MCF 10A (cell line): Measurements from ENCODE around the gene KLHL21. TPM values are rescaled to one million over a fixed set of nuclear protein-coding genes. Genes with fewer than 3 reads are reported as not detected.

Experiments used
- BruUV-seq: library from RNA; stranded (reverse); fragments of 400-500 nt; replicated peaks from 2 replicates; lab custom pipeline; 2021; lab: Mats Ljungman, UMichigan
- CTCF ChIA-PET: fragments of 300-600 bp; sonication (Branson Sonifier 250); formaldehyde crosslinking; extraction: SDS; loops from one replicate; lab custom pipeline; 2021; ENCODE audit warnings: antibody characterized with exemption, inconsistent platforms; lab: Yijun Ruan, JAX
- POLR2A ChIA-PET: fragments of 300-600, 350-650 bp; sonication (Branson Sonifier 250); formaldehyde crosslinking; extraction: SDS; loops from one replicate; lab custom pipeline; 2020; ENCODE audit warnings: antibody characterized with exemption, inconsistent platforms; lab: Yijun Ruan, JAX
- DNase-seq: peaks from one replicate; pipeline ENCODE4 v3.0.0-alpha.2; 2018; ENCODE audit not compliant: unreplicated experiment
- H3K27ac Mint-ChIP-seq: one replicate; pipeline ENCODE4 v1.8.0; 2022; ENCODE audit warnings: mild to moderate bottlenecking, low read depth, mixed read lengths; ENCODE audit not compliant: unreplicated experiment
- H3K27me3 Mint-ChIP-seq: one replicate; pipeline ENCODE4 v1.8.0; 2022; ENCODE audit warnings: mixed read lengths; ENCODE audit not compliant: insufficient read depth, unreplicated experiment
- H3K36me3 Mint-ChIP-seq: one replicate; pipeline ENCODE4 v1.8.0; 2022; ENCODE audit warnings: mild to moderate bottlenecking, moderate library complexity, mixed read lengths; ENCODE audit not compliant: insufficient read depth, unreplicated experiment
- H3K4me1 Mint-ChIP-seq: one replicate; pipeline ENCODE4 v1.8.0; 2022; ENCODE audit warnings: mixed read lengths; ENCODE audit not compliant: insufficient read depth, unreplicated experiment
- H3K4me3 Mint-ChIP-seq: one replicate; pipeline ENCODE4 v1.8.0; 2022; ENCODE audit warnings: mild to moderate bottlenecking, moderate library complexity, mixed read lengths; ENCODE audit not compliant: unreplicated experiment
- H3K9me3 Mint-ChIP-seq: one replicate; pipeline ENCODE4 v1.8.0; 2022; ENCODE audit warnings: mixed read lengths; ENCODE audit not compliant: unreplicated experiment
- intact Hi-C: fragments of 100-400 bp; cut with micrococcal nuclease; formaldehyde crosslinking; loops from 2 replicates; pipeline ENCODE4 v1.14.1; 2022
- total RNA-seq: library from RNA; stranded (reverse); gene quantifications from 2 replicates; pipeline ENCODE4 v1.2.3, GENCODE V29; 2022
- TF ChIP-seq, protein P1 (sequence below): fragments of 200-600 bp; IDR thresholded peaks from one replicate; pipeline ENCODE4 v1.8.0; 2022; ENCODE audit warnings: antibody characterized with exemption, mild to moderate bottlenecking; ENCODE audit not compliant: unreplicated experiment

Gene KLHL21
- total RNA-seq, 1 experiment from 2014 or later = 14.0 TPM

DNA sequence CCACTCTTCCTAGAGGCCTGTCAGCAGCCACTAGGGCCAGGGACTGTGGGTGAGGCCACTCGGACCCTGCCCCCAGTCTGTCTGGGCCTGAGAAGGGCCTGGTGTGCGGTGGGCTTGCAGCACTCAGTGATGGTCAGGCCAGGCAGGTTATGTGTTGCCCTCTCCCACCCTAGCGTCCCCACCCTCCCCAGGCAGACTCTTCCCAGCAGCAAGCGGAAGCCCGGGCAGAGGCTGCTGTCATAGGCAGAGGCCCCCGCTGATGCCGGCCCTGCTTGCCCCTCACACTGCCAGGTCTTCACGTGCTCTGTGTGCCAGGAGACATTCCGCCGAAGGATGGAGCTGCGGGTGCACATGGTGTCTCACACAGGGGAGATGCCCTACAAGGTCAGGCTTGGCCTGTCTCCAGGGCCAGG is 16.3 kb downstream of the KLHL21 start:
- Mint-ChIP-seq H3K9me3 (no peaks in the 10 kb centered on the region), H3K4me3 (no peak overlapping the region), H3K36me3 (peaks cover 38% of the 10 kb centered on the region), H3K4me1 (peaks cover 25% of the 10 kb centered on the region), H3K27ac (no peak overlapping the region), H3K27me3 (no peaks in the 10 kb centered on the region)
- POLR2A ChIA-PET = interaction anchor here (6.9 kb wide), 1 partner anchor 16 kb away, joined by 69 read pairs; the partner anchor contains the start of gene KLHL21
- intact Hi-C loops = no loop called here
- CTCF ChIA-PET = interaction anchor here (0.7 kb wide), 1 partner anchor 31 kb away, joined by 4 read pairs; the partner anchor contains the start of gene TAS1R1
- TF ChIP-seq, protein P1, sequence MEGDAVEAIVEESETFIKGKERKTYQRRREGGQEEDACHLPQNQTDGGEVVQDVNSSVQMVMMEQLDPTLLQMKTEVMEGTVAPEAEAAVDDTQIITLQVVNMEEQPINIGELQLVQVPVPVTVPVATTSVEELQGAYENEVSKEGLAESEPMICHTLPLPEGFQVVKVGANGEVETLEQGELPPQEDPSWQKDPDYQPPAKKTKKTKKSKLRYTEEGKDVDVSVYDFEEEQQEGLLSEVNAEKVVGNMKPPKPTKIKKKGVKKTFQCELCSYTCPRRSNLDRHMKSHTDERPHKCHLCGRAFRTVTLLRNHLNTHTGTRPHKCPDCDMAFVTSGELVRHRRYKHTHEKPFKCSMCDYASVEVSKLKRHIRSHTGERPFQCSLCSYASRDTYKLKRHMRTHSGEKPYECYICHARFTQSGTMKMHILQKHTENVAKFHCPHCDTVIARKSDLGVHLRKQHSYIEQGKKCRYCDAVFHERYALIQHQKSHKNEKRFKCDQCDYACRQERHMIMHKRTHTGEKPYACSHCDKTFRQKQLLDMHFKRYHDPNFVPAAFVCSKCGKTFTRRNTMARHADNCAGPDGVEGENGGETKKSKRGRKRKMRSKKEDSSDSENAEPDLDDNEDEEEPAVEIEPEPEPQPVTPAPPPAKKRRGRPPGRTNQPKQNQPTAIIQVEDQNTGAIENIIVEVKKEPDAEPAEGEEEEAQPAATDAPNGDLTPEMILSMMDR = no peak
- no TSS peak for BruUV-seq
- no peak for DNase-seq

DNA sequence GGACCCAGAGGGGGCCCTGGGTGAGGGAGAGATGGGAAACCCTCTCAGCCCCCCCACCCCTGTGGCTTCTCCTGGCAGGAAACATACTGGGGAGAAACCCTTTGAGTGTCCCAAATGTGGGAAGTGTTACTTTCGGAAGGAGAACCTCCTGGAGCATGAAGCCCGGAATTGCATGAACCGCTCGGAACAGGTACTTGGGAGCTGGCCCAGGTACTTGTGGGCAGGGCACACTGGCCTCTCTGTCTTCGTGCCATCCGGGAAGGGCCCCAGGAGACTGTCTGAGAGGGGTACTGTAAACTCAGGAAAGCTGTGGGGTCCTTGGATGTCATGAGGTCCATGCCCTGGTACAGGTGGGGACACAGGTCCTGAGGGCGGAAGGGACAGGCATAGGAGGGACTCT is 16.8 kb downstream of the KLHL21 start:
- CTCF ChIA-PET = interaction anchor here (0.7 to 1.5 kb wide), 2 partner anchors 12 to 30 kb away, joined by 3 to 4 read pairs; partner anchors contain the start of gene TAS1R1

DNA sequence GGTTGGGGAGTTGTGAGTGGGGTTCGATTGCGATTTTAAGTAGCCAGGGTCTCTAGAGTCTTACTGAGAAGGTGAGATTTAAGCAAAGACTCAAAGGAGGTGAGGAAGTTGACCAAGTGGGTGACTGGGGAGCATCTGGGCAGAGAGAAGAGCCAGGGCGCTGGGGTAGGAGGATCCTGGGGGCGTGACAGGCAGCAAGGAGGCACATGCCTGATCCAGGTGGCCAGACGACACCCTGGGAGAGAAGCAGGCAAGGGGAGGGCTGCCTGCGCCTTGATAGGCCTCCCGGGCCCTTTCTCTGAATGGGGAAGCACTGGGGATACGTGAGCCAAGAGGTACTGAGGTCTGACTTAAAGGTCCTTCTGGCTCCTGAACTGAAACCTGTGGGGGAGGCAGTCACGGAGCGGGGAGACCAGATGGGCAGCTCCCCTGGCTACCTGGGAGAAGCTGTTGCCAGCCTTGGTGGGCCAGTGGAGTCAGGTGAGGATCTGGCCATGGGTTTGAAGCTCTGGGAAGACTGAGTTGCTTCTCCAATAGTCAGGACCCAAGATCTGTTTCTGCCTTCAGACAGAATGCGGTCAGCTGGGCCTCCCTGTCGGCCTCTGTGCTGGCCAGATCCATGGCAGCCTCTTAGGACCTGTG is 17.5 kb downstream of the KLHL21 start:
- H3K9me3 Mint-ChIP-seq = no peaks in the 10 kb centered on the region
- no peak for DNase-seq
- intact Hi-C loops = no loop called here
- BruUV-seq = no TSS peak
- peaks cover 33% of the 10 kb centered on the region for H3K4me1 Mint-ChIP-seq
- peaks cover 27% of the 10 kb centered on the region for H3K36me3 Mint-ChIP-seq
- POLR2A ChIA-PET = interaction anchor here (6.9 kb wide), 1 partner anchor 17 kb away, joined by 69 read pairs; the partner anchor contains the start of gene KLHL21
- H3K27ac Mint-ChIP-seq = no peak overlapping the region
- TF ChIP-seq, protein P1 = no peak
- CTCF ChIA-PET = interaction anchor here (1.5 kb wide), 1 partner anchor 12 kb away, joined by 3 read pairs; no protein-coding TSS in a partner anchor
- no peak overlapping the region for H3K4me3 Mint-ChIP-seq
- H3K27me3 Mint-ChIP-seq = no peaks in the 10 kb centered on the region

More for the DNA sequence above, 16.8 kb downstream of the KLHL21 start:
- peaks cover 30% of the 10 kb centered on the region for H3K4me1 Mint-ChIP-seq
- no TSS peak for BruUV-seq
- DNase-seq = no peak
- H3K36me3 Mint-ChIP-seq = peaks cover 34% of the 10 kb centered on the region
- H3K27me3 Mint-ChIP-seq = no peaks in the 10 kb centered on the region
- H3K27ac Mint-ChIP-seq = no peak overlapping the region
- H3K9me3 Mint-ChIP-seq = no peaks in the 10 kb centered on the region
- intact Hi-C loops = no loop called here
- no peak overlapping the region for H3K4me3 Mint-ChIP-seq
- TF ChIP-seq, protein P1 = no peak
- POLR2A ChIA-PET = interaction anchor here (6.9 kb wide), 1 partner anchor 16 kb away, joined by 69 read pairs; the partner anchor contains the start of gene KLHL21
